MCF 10A (cell line): ENCODE results near the gene KSR1. TPM values are rescaled to one million over a fixed set of nuclear protein-coding genes. Genes with fewer than 3 reads are reported as not detected.

ENCODE experiments used
- BruUV-seq: library from RNA; stranded (reverse); fragments of 400-500 nt; replicated peaks from 2 replicates; lab custom pipeline; 2021; lab: Mats Ljungman, UMichigan
- CTCF ChIA-PET: fragments of 300-600 bp; sonication (Branson Sonifier 250); formaldehyde crosslinking; extraction: SDS; loops from one replicate; lab custom pipeline; 2021; ENCODE audit warnings: antibody characterized with exemption, inconsistent platforms; lab: Yijun Ruan, JAX
- POLR2A ChIA-PET: fragments of 300-600, 350-650 bp; sonication (Branson Sonifier 250); formaldehyde crosslinking; extraction: SDS; loops from one replicate; lab custom pipeline; 2020; ENCODE audit warnings: antibody characterized with exemption, inconsistent platforms; lab: Yijun Ruan, JAX
- DNase-seq: peaks from one replicate; pipeline ENCODE4 v3.0.0-alpha.2; 2018; ENCODE audit not compliant: unreplicated experiment
- H3K27ac Mint-ChIP-seq: one replicate; pipeline ENCODE4 v1.8.0; 2022; ENCODE audit warnings: mild to moderate bottlenecking, low read depth, mixed read lengths; ENCODE audit not compliant: unreplicated experiment
- H3K27me3 Mint-ChIP-seq: one replicate; pipeline ENCODE4 v1.8.0; 2022; ENCODE audit warnings: mixed read lengths; ENCODE audit not compliant: insufficient read depth, unreplicated experiment
- H3K36me3 Mint-ChIP-seq: one replicate; pipeline ENCODE4 v1.8.0; 2022; ENCODE audit warnings: mild to moderate bottlenecking, moderate library complexity, mixed read lengths; ENCODE audit not compliant: insufficient read depth, unreplicated experiment
- H3K4me1 Mint-ChIP-seq: one replicate; pipeline ENCODE4 v1.8.0; 2022; ENCODE audit warnings: mixed read lengths; ENCODE audit not compliant: insufficient read depth, unreplicated experiment
- H3K4me3 Mint-ChIP-seq: one replicate; pipeline ENCODE4 v1.8.0; 2022; ENCODE audit warnings: mild to moderate bottlenecking, moderate library complexity, mixed read lengths; ENCODE audit not compliant: unreplicated experiment
- H3K9me3 Mint-ChIP-seq: one replicate; pipeline ENCODE4 v1.8.0; 2022; ENCODE audit warnings: mixed read lengths; ENCODE audit not compliant: unreplicated experiment
- CTCF ChIP-seq: fragments of 200-600 bp; IDR thresholded peaks from one replicate; pipeline ENCODE4 v1.8.0; 2022; ENCODE audit warnings: antibody characterized with exemption, mild to moderate bottlenecking; ENCODE audit not compliant: unreplicated experiment
- intact Hi-C: fragments of 100-400 bp; cut with micrococcal nuclease; formaldehyde crosslinking; loops from 2 replicates; pipeline ENCODE4 v1.14.1; 2022
- total RNA-seq: library from RNA; stranded (reverse); gene quantifications from 2 replicates; pipeline ENCODE4 v1.2.3, GENCODE V29; 2022

KSR1 gene
- total RNA-seq, 1 experiment from 2014 or later, result 7.2 TPM

GRCh38 chr17:27479838-27480237, 23.6 kb downstream of the KSR1 start:
- POLR2A ChIA-PET, result no interaction called here
- no peak overlapping the region for H3K27ac Mint-ChIP-seq
- H3K36me3 Mint-ChIP-seq, result no peaks in the 10 kb centered on the region
- DNase-seq, result no peak
- H3K9me3 Mint-ChIP-seq, result no peaks in the 10 kb centered on the region
- H3K4me1 Mint-ChIP-seq, result peaks cover 10% of the 10 kb centered on the region
- intact Hi-C loops, result no loop called here
- H3K27me3 Mint-ChIP-seq, result peaks cover 6% of the 10 kb centered on the region
- no peak overlapping the region for H3K4me3 Mint-ChIP-seq
- CTCF ChIA-PET, result interaction anchor here (0.5 to 1.2 kb wide), 2 partner anchors 25 to 1013 kb away, joined by 3 read pairs; no protein-coding TSS in a partner anchor
- TF ChIP-seq CTCF, result no peak
- BruUV-seq, result no TSS peak

- DNase-seq, result no peak
- intact Hi-C loops, result no loop called here
- BruUV-seq, result no TSS peak
- Mint-ChIP-seq H3K9me3 (no peaks in the 10 kb centered on the region), H3K27ac (no peak overlapping the region), H3K4me3 (no peak overlapping the region), H3K27me3 (no peaks in the 10 kb centered on the region), H3K4me1 (peaks cover 1% of the 10 kb centered on the region), H3K36me3 (no peaks in the 10 kb centered on the region)
- ChIA-PET CTCF (interaction anchor here (0.8 to 1.2 kb wide), 2 partner anchors 24 to 171 kb away, joined by 3 read pairs; no protein-coding TSS in a partner anchor), POLR2A (interaction anchor here (0.6 to 0.9 kb wide), 2 partner anchors 19 to 384 kb away, joined by 3 to 4 read pairs; no protein-coding TSS in a partner anchor)
- no peak for TF ChIP-seq CTCF
These were observed 24.5 kb downstream of the KSR1 start for GRCh38 chr17:27480699-27481098.

GRCh38 chr17:27481327-27481726, 25.1 kb downstream of the KSR1 start:
- H3K9me3 Mint-ChIP-seq, result no peaks in the 10 kb centered on the region
- ChIA-PET CTCF (interaction anchor here (0.8 to 1.0 kb wide), 2 partner anchors 118 to 170 kb away, joined by 3 read pairs; no protein-coding TSS in a partner anchor), POLR2A (interaction anchor here (0.9 kb wide), 1 partner anchor 19 kb away, joined by 3 read pairs; no protein-coding TSS in a partner anchor)
- no peak overlapping the region for H3K4me3 Mint-ChIP-seq
- no peak for TF ChIP-seq CTCF
- no TSS peak for BruUV-seq
- H3K27me3 Mint-ChIP-seq, result no peaks in the 10 kb centered on the region
- intact Hi-C loops, result no loop called here
- H3K27ac Mint-ChIP-seq, result no peak overlapping the region
- H3K4me1 Mint-ChIP-seq, result no peaks in the 10 kb centered on the region
- DNase-seq, result no peak
- H3K36me3 Mint-ChIP-seq, result no peaks in the 10 kb centered on the region

- Mint-ChIP-seq H3K9me3 (no peaks in the 10 kb centered on the region), H3K36me3 (no peaks in the 10 kb centered on the region), H3K27me3 (no peaks in the 10 kb centered on the region), H3K4me3 (no peak overlapping the region), H3K27ac (no peak overlapping the region), H3K4me1 (peaks cover 18% of the 10 kb centered on the region)
- BruUV-seq, result no TSS peak
- no peak for DNase-seq
- TF ChIP-seq CTCF, result no peak
- ChIA-PET POLR2A (interaction anchor here (0.6 kb wide), 1 partner anchor 28 kb away, joined by 4 read pairs; no protein-coding TSS in a partner anchor), CTCF (interaction anchor here (0.8 kb wide), 1 partner anchor 114 kb away, joined by 3 read pairs; no protein-coding TSS in a partner anchor)
- intact Hi-C loops, result no loop called here
These were observed 28.9 kb downstream of the KSR1 start for GRCh38 chr17:27485125-27485524.
